Measurements from ENCODE around the gene C22orf39. TPM values are rescaled to one million over a fixed set of nuclear protein-coding genes. Genes with fewer than 3 reads are reported as not detected.

Gene C22orf39
- total RNA-seq, 2 donors from 2014 or later, result 57.4 to 85.8 TPM

GRCh38 chr22:19450363-19451175, 3.1 kb upstream of the C22orf39 start:
- peaks cover 2 to 5% of the 10 kb centered on the region in 2 donors for H3K36me3 ChIP-seq
- TF ChIP-seq POLR2A (IDR thresholded peaks at IDR 0.05), result no peak
- TF ChIP-seq, protein P1, sequence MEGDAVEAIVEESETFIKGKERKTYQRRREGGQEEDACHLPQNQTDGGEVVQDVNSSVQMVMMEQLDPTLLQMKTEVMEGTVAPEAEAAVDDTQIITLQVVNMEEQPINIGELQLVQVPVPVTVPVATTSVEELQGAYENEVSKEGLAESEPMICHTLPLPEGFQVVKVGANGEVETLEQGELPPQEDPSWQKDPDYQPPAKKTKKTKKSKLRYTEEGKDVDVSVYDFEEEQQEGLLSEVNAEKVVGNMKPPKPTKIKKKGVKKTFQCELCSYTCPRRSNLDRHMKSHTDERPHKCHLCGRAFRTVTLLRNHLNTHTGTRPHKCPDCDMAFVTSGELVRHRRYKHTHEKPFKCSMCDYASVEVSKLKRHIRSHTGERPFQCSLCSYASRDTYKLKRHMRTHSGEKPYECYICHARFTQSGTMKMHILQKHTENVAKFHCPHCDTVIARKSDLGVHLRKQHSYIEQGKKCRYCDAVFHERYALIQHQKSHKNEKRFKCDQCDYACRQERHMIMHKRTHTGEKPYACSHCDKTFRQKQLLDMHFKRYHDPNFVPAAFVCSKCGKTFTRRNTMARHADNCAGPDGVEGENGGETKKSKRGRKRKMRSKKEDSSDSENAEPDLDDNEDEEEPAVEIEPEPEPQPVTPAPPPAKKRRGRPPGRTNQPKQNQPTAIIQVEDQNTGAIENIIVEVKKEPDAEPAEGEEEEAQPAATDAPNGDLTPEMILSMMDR (IDR thresholded peaks at IDR 0.05), result no peak
- TF ChIP-seq POLR2AphosphoS5 (IDR thresholded peaks at IDR 0.05), result no peak
- H3K4me1 ChIP-seq (replicated peaks), result peaks cover 3% of the 10 kb centered on the region
- no peaks in the 10 kb centered on the region for H3K27me3 ChIP-seq (replicated peaks; ENCODE audit: insufficient read depth)
- 68% methylated on average over 8 of the region's 8 CpGs for WGBS
- intact Hi-C loops (cut with DNase I), result no loop called here
- no peak overlapping the region for H3K4me3 ChIP-seq
- DNase-seq (ENCODE audit: low spot score), result no peak
- no peaks in the 10 kb centered on the region for H3K9me3 ChIP-seq
- no peak overlapping the region for H3K27ac ChIP-seq

DNA sequence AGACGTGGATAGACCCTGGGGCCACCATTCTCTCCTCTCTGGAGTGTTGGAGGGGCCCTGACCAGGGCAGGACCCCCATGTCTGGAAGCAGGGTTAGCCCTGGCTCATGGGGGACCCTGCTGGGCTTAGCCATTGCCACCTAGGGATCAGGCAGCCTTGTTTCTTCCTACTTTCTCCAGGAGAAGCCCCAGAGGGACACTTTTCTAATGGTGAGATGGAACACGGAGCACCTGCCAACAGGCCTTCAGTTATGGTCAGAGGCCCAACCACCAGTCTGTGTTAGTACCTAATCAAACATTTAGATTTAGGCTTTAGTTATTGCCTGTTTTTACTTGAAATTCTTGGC, 1.9 kb upstream of the C22orf39 start:
- Histone ChIP-seq H3K27me3 (replicated peaks; ENCODE audit: insufficient read depth) (no peaks in the 10 kb centered on the region), H3K4me1 (replicated peaks) (peaks cover 3% of the 10 kb centered on the region), H3K36me3 (no peaks in the 10 kb centered on the region), H3K9me3 (no peaks in the 10 kb centered on the region), H3K27ac (no peak overlapping the region), H3K4me3 (no peak overlapping the region)
- intact Hi-C loops (cut with DNase I), result loop anchor here (10.0 kb wide), 1 partner anchor 155 kb away; the partner anchor contains the start of gene CLTCL1
- 84% methylated on average over 2 of the region's 2 CpGs for WGBS
- DNase-seq (ENCODE audit: low spot score), result no peak
- no peak for TF ChIP-seq POLR2AphosphoS5 (IDR thresholded peaks at IDR 0.05)
- TF ChIP-seq, protein P1 (IDR thresholded peaks at IDR 0.05), result no peak
- no peak for TF ChIP-seq POLR2A (IDR thresholded peaks at IDR 0.05)

- peak overlapping the region in 1 of 2 donors; percentile 71 for H3K4me3 ChIP-seq
- H3K27ac ChIP-seq, result peak overlapping the region in 1 of 2 donors; percentile 94
- TF ChIP-seq, protein P1 (IDR thresholded peaks at IDR 0.05), result no peak
- no peak for TF ChIP-seq POLR2A (IDR thresholded peaks at IDR 0.05)
- intact Hi-C loops (cut with DNase I), result loop anchor here (10.0 kb wide), 1 partner anchor 154 kb away; the partner anchor contains the start of gene CLTCL1
- H3K36me3 ChIP-seq, result no peaks in the 10 kb centered on the region
- peaks cover 3% of the 10 kb centered on the region for H3K4me1 ChIP-seq (replicated peaks)
- no peaks in the 10 kb centered on the region for H3K27me3 ChIP-seq (replicated peaks; ENCODE audit: insufficient read depth)
- 69% methylated on average over 5 of the region's 5 CpGs for WGBS
- H3K9me3 ChIP-seq, result no peaks in the 10 kb centered on the region
- no peak for DNase-seq (ENCODE audit: low spot score)
Measured at GRCh38 chr22:19448739-19449421, 1.4 kb upstream of the C22orf39 start.

DNA sequence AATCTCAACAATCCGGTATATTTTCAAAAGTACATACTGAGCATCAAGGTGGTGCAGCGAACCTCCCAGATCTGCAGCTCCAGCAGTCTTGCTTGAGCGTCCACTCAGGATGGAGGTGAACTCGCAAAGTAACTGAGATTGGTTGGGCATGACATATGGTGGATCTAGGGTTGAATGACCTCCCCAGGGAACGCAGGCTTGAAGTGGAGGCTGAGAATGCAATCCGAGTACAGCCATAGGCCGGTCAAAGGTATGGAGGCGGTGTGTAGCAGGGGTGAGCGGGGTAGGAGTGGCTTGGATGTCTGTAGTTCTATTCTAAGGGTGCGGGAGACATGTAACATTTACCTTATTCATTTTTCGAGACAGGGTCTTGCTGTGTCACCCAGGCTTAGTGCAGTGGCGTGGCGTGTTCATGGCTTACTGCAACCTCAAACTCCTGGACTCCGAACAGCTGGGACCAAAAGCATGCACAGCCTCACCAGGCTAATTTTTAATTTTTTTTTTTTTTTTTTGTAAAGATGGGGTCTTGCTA, 631 bp upstream of the C22orf39 start:
- H3K4me1 ChIP-seq (replicated peaks), result peaks cover 3% of the 10 kb centered on the region
- WGBS, result 9% methylated on average over 14 of the region's 14 CpGs
- peak overlapping the region; percentile 71 to 91 for H3K4me3 ChIP-seq
- peak overlapping the region; percentile 93 to 94 for H3K27ac ChIP-seq
- TF ChIP-seq POLR2AphosphoS5 (IDR thresholded peaks at IDR 0.05) (no peak), POLR2A (IDR thresholded peaks at IDR 0.05) (no peak)
- TF ChIP-seq, protein P1 (IDR thresholded peaks at IDR 0.05), result no peak
- DNase-seq (ENCODE audit: low spot score), result peak; percentile 10
- no peaks in the 10 kb centered on the region for H3K9me3 ChIP-seq
- no peaks in the 10 kb centered on the region for H3K27me3 ChIP-seq (replicated peaks; ENCODE audit: insufficient read depth)
- intact Hi-C loops (cut with DNase I), result loop anchor here (10.0 kb wide), 1 partner anchor 153 kb away; the partner anchor contains the start of gene CLTCL1
- H3K36me3 ChIP-seq, result no peaks in the 10 kb centered on the region

Data from prostate gland (tissue), 2 donors.